H9 (cell line): ENCODE results near the gene DMRTC2. TPM values are rescaled to one million over a fixed set of nuclear protein-coding genes. Genes with fewer than 3 reads are reported as not detected.

Source experiments
- DNase-seq: peaks from one replicate; pipeline ENCODE4 v3.0.0-alpha.2; 2017
- H2AFZ ChIP-seq: one replicate; pipeline ENCODE4 v1.6.1; 2013; ENCODE audit warnings: mild to moderate bottlenecking, low read length, control low read depth, moderate library complexity
- H2AK5ac ChIP-seq: 2 replicates; pipeline ENCODE4 v1.6.1; 2013; ENCODE audit warnings: low read length, control low read depth, mixed read lengths; ENCODE audit not compliant: insufficient read length
- H2BK120ac ChIP-seq: one replicate; pipeline ENCODE4 v1.6.1; 2013; ENCODE audit warnings: low read depth, mild to moderate bottlenecking, low read length, control low read depth, inconsistent platforms; ENCODE audit not compliant: poor library complexity, severe bottlenecking
- H2BK12ac ChIP-seq: 2 replicates; pipeline ENCODE4 v1.6.1; 2013; ENCODE audit warnings: low read length, control low read depth, mixed read lengths, low read depth; ENCODE audit not compliant: insufficient read length
- H2BK15ac ChIP-seq: 2 replicates; pipeline ENCODE4 v1.6.1; 2013; ENCODE audit warnings: low read depth, low read length, control low read depth
- H2BK20ac ChIP-seq: one replicate; pipeline ENCODE4 v1.6.1; 2013; ENCODE audit warnings: low read depth, mild to moderate bottlenecking, low read length, control low read depth, inconsistent platforms; ENCODE audit not compliant: poor library complexity, severe bottlenecking
- H2BK5ac ChIP-seq: 2 replicates; pipeline ENCODE4 v1.6.1; 2013; ENCODE audit warnings: low read length, control low read depth, mixed read lengths; ENCODE audit not compliant: insufficient read length
- H3K14ac ChIP-seq: 2 replicates; pipeline ENCODE4 v1.6.1; 2013; ENCODE audit warnings: low read length, control low read depth; ENCODE audit not compliant: insufficient read depth
- H3K18ac ChIP-seq: 2 replicates; pipeline ENCODE4 v1.6.1; 2013; ENCODE audit warnings: low read depth, mild to moderate bottlenecking, mixed read lengths, low read length, control low read depth; ENCODE audit not compliant: insufficient read length
- H3K23ac ChIP-seq: 2 replicates; pipeline ENCODE4 v1.6.1; 2013; ENCODE audit warnings: low read length, control low read depth, mixed read lengths, low read depth; ENCODE audit not compliant: insufficient read length
- H3K23me2 ChIP-seq: 2 replicates; pipeline ENCODE4 v1.6.1; 2013; ENCODE audit warnings: low read depth, mild to moderate bottlenecking, mixed read lengths, low read length, control low read depth; ENCODE audit not compliant: insufficient read length, poor library complexity, severe bottlenecking
- H3K27ac ChIP-seq: 2 replicates; pipeline ENCODE4 v1.5.1; 2013; ENCODE audit warnings: low read length, control low read depth, mixed read lengths, low read depth; ENCODE audit not compliant: insufficient read length
- H3K27me3 ChIP-seq: 2 replicates; pipeline ENCODE4 v1.6.1; 2013; ENCODE audit warnings: low read length, control low read depth, inconsistent platforms; ENCODE audit not compliant: insufficient read depth
- H3K4ac ChIP-seq: 2 replicates; pipeline ENCODE4 v1.6.1; 2013; ENCODE audit warnings: low read depth, mild to moderate bottlenecking, control low read depth, inconsistent platforms, low read length, moderate library complexity
- H3K4me1 ChIP-seq: 2 replicates; pipeline ENCODE4 v1.6.1; 2013; ENCODE audit warnings: low read length, control low read depth, inconsistent platforms; ENCODE audit not compliant: insufficient read depth
- H3K4me2 ChIP-seq: 2 replicates; pipeline ENCODE4 v1.6.1; 2013; ENCODE audit warnings: low read length, control low read depth, mixed read lengths; ENCODE audit not compliant: insufficient read length, insufficient read depth
- H3K56ac ChIP-seq: 2 replicates; pipeline ENCODE4 v1.6.1; 2013; ENCODE audit warnings: low read depth, mild to moderate bottlenecking, mixed read lengths, low read length, control low read depth; ENCODE audit not compliant: insufficient read length
- H3K79me1 ChIP-seq: 2 replicates; pipeline ENCODE4 v1.6.1; 2013; ENCODE audit warnings: low read depth, mild to moderate bottlenecking, moderate library complexity, low read length, control low read depth, inconsistent platforms; ENCODE audit not compliant: insufficient read depth, poor library complexity, severe bottlenecking
- H3K79me2 ChIP-seq: 2 replicates; pipeline ENCODE4 v1.6.1; 2013; ENCODE audit warnings: low read length, control low read depth, inconsistent platforms; ENCODE audit not compliant: insufficient read depth
- H3K9ac ChIP-seq: 2 replicates; pipeline ENCODE4 v1.6.1; 2013; ENCODE audit warnings: low read length, control low read depth, mixed read lengths; ENCODE audit not compliant: insufficient read length; ENCODE audit errors: extremely low read depth
- H3K9me3 ChIP-seq: one replicate; pipeline ENCODE4 v1.6.1; 2013; ENCODE audit warnings: low read depth, low read length, inconsistent platforms; ENCODE audit not compliant: control insufficient read depth
- H3T11ph ChIP-seq: one replicate; pipeline ENCODE4 v1.6.1; 2013; ENCODE audit warnings: mild to moderate bottlenecking, low read length, control low read depth, inconsistent platforms
- H4K20me1 ChIP-seq: one replicate; pipeline ENCODE4 v1.6.1; 2013; ENCODE audit not compliant: control insufficient read depth, insufficient read length, insufficient read depth
- H4K5ac ChIP-seq: 2 replicates; pipeline ENCODE4 v1.6.1; 2013; ENCODE audit warnings: low read depth, mild to moderate bottlenecking, mixed read lengths, low read length, control low read depth; ENCODE audit not compliant: insufficient read length
- H4K8ac ChIP-seq: replicated peaks from 2 replicates; pipeline ENCODE4 v1.6.1; 2013; ENCODE audit warnings: low read length, control low read depth, mixed read lengths, low read depth; ENCODE audit not compliant: insufficient read length
- H4K91ac ChIP-seq: 2 replicates; pipeline ENCODE4 v1.6.1; 2013; ENCODE audit warnings: low read depth, mild to moderate bottlenecking, moderate library complexity, mixed read lengths, low read length, control low read depth; ENCODE audit not compliant: insufficient read length
- H3K27ac Mint-ChIP-seq, 3 experiments: 2 replicates in 2 of 3; 3 replicates in 1 of 3; pipeline ENCODE4 v1.8.0; 2020 to 2021; ENCODE audit warnings: mixed read lengths in 3 of 3, mild to moderate bottlenecking in 1 of 3, moderate library complexity in 1 of 3
- H3K27me3 Mint-ChIP-seq: 2 replicates; pipeline ENCODE4 v1.8.0; 2021; ENCODE audit warnings: low read depth, mild to moderate bottlenecking, moderate library complexity, mixed read lengths
- H3K36me3 Mint-ChIP-seq, 3 experiments: 2 replicates in 2 of 3; 3 replicates in 1 of 3; pipeline ENCODE4 v1.8.0; 2020 to 2021; ENCODE audit warnings: low read depth in 3 of 3, mixed read lengths in 3 of 3; ENCODE audit not compliant: insufficient read depth in 1 of 3
- H3K4me1 Mint-ChIP-seq, 2 experiments: 2 replicates each; pipeline ENCODE4 v1.8.0; 2020; ENCODE audit warnings: mixed read lengths in 2 of 2
- H3K4me3 Mint-ChIP-seq, 2 experiments: 2 replicates in 1 of 2; 3 replicates in 1 of 2; pipeline ENCODE4 v1.8.0; 2020 to 2021; ENCODE audit warnings: mild to moderate bottlenecking in 2 of 2, mixed read lengths in 2 of 2, moderate library complexity in 1 of 2
- H3K9me3 Mint-ChIP-seq, 2 experiments: 2 replicates in 1 of 2; 3 replicates in 1 of 2; pipeline ENCODE4 v1.8.0; 2020; ENCODE audit warnings: mild to moderate bottlenecking in 2 of 2, mixed read lengths in 2 of 2, moderate library complexity in 1 of 2
- WGBS: extraction: QIAGEN DNeasy Blood & Tissue Kit; methylation state at CpG from one replicate; pipeline ENCODE4 v1.1.7; 2013; ENCODE audit warnings: missing lambda C conversion rate, low lambda C conversion rate, mixed read lengths; ENCODE audit not compliant: insufficient read length; ENCODE audit errors: extremely low coverage; 5-methylcytosine and 5-hydroxymethylcytosine counted together
- total RNA-seq: library from RNA; stranded (reverse); gene quantifications from 2 replicates; pipeline ENCODE4 v1.2.1, GENCODE V29; 2021
- TF ChIP-seq, protein P1 (sequence below): fragments of 200-600 bp; sonication (generic); conservative IDR thresholded peaks from 3 replicates; pipeline ENCODE4 v1.8.0; 2021; ENCODE audit warnings: antibody characterized with exemption, mild to moderate bottlenecking

Gene DMRTC2
- total RNA-seq, 1 experiment from 2014 or later: not detected

DNA sequence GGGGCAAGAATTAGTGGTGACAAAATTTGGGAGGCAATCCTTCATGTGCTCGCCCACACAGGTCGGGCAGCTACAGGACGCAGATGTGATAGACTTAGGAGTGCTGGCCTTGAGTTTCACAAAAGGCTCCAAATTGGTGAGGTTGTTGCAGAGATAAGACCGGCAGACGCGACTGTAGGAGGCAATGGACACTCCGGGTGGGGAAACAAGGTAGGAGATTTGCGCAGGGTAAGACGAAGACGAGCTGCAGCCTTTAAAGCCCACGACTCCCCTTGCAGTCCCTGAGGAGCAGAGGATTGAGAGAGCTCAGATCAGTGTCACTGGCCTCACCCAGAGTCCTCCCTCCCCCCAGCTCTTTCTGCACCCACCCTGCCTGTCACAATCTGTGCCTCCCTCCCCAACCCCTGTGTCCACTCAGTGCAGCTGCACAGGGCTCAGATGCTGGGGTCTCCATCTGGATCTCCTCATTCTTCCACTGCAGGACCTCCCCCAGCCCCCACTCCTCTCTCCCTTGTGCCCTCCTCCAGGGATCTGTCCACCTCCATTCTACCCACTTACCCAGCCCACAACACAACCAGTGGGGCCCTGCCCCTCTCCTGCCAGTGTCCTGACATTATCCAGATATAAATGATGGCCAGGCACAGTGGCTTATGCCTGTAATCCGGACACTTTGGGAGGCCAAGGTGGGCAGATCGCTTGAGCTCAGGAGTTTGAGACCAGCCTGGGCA lies 6.7 kb upstream of the DMRTC2 start:
- no peaks in the 10 kb centered on the region for H3K9me3 ChIP-seq
- peaks cover 2% of the 10 kb centered on the region for H3K23me2 ChIP-seq
- no peaks in the 10 kb centered on the region for H3K27me3 ChIP-seq
- no peaks in the 10 kb centered on the region for H4K20me1 ChIP-seq
- H3K23ac ChIP-seq: no peak overlapping the region
- H3K56ac ChIP-seq: no peak overlapping the region
- Mint-ChIP-seq H3K27me3 (peaks cover 16% of the 10 kb centered on the region), H3K4me1 (no peaks in the 10 kb centered on the region), H3K36me3 (no peaks in the 10 kb centered on the region), H3K27ac (no peak overlapping the region), H3K9me3 (peaks cover 0 to 59% of the 10 kb centered on the region in 2 experiments; a peak in 2 of 5 replicates), H3K4me3 (no peak overlapping the region)
- DNase-seq: no peak
- no CpG with 5 or more reads among the region's 13 CpGs for WGBS
- H3K4me2 ChIP-seq: no peak overlapping the region
- no peak overlapping the region for H3K18ac ChIP-seq
- H3K27ac ChIP-seq: no peak overlapping the region
- no peak overlapping the region for H3K4ac ChIP-seq
- TF ChIP-seq, protein P1, sequence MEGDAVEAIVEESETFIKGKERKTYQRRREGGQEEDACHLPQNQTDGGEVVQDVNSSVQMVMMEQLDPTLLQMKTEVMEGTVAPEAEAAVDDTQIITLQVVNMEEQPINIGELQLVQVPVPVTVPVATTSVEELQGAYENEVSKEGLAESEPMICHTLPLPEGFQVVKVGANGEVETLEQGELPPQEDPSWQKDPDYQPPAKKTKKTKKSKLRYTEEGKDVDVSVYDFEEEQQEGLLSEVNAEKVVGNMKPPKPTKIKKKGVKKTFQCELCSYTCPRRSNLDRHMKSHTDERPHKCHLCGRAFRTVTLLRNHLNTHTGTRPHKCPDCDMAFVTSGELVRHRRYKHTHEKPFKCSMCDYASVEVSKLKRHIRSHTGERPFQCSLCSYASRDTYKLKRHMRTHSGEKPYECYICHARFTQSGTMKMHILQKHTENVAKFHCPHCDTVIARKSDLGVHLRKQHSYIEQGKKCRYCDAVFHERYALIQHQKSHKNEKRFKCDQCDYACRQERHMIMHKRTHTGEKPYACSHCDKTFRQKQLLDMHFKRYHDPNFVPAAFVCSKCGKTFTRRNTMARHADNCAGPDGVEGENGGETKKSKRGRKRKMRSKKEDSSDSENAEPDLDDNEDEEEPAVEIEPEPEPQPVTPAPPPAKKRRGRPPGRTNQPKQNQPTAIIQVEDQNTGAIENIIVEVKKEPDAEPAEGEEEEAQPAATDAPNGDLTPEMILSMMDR: no peak
- no peak overlapping the region for H4K8ac ChIP-seq
- no peak overlapping the region for H2AK5ac ChIP-seq
- H3K79me1 ChIP-seq: no peaks in the 10 kb centered on the region
- H3K14ac ChIP-seq: no peak overlapping the region
- no peak overlapping the region for H2BK12ac ChIP-seq
- no peak overlapping the region for H2BK5ac ChIP-seq
- no peak overlapping the region for H3K9ac ChIP-seq
- no peaks in the 10 kb centered on the region for H3K4me1 ChIP-seq
- no peak overlapping the region for H2AFZ ChIP-seq
- no peak overlapping the region for H3T11ph ChIP-seq
- H2BK15ac ChIP-seq: no peak overlapping the region
- H4K91ac ChIP-seq: no peak overlapping the region
- H2BK20ac ChIP-seq: no peak overlapping the region
- no peak overlapping the region for H4K5ac ChIP-seq
- H3K79me2 ChIP-seq: no peaks in the 10 kb centered on the region
- no peak overlapping the region for H2BK120ac ChIP-seq
